Upper lobe of left lung (tissue), 6 donors: Measurements from ENCODE around the gene RCE1. TPM values are rescaled to one million over a fixed set of nuclear protein-coding genes. Genes with fewer than 3 reads are reported as not detected.

Experiments
- ATAC-seq, 2 donors: fragments of 200-7000 bp; cut with Tn5 transposase; one replicate each; pipeline ENCODE4 v1.9.1; 2022; ENCODE audit warnings: mild to moderate bottlenecking in 2 of 2, moderate library complexity in 2 of 2; ENCODE audit not compliant: low FRiP score in 2 of 2
- DNase-seq, 2 donors: peaks; one replicate each; pipeline ENCODE4 v3.0.0-alpha.2; 2019 to 2020
- H3K27ac ChIP-seq, 4 donors: fragments of 200-600 bp; sonication (generic); one replicate each; pipeline ENCODE4 v1.5.1; 2016 to 2019
- H3K27me3 ChIP-seq, 4 donors: fragments of 200-600 bp; sonication (generic); one replicate each; pipeline ENCODE4 v1.5.1; 2017 to 2019
- H3K36me3 ChIP-seq, 4 donors: fragments of 200-600 bp; sonication (generic); one replicate each; pipeline ENCODE4 v1.5.1; 2016 to 2019
- H3K4me1 ChIP-seq, 4 donors: fragments of 200-600 bp; sonication (generic); one replicate each; pipeline ENCODE4 v1.5.1; 2018 to 2019
- H3K4me3 ChIP-seq, 4 donors: fragments of 200-600 bp; sonication (generic); one replicate each; pipeline ENCODE4 v1.5.1; 2017 to 2019; ENCODE audit warnings: mild to moderate bottlenecking in 2 of 4, moderate library complexity in 1 of 4
- H3K9me3 ChIP-seq, 4 donors: fragments of 200-600 bp; sonication (generic); one replicate each; pipeline ENCODE4 v1.5.1; 2018 to 2019
- EP300 ChIP-seq, 4 donors: sonication (generic); formaldehyde crosslinking; IDR thresholded peaks; one replicate each; pipeline ENCODE4 v1.5.1; 2017; ENCODE audit warnings: antibody characterized with exemption in 4 of 4, control low read depth in 2 of 4
- POLR2A ChIP-seq, 4 donors: fragments of 450-650 bp; IDR thresholded peaks; one replicate each; pipeline ENCODE4 v1.5.1; 2016 to 2017; ENCODE audit warnings: antibody characterized with exemption in 4 of 4, mild to moderate bottlenecking in 2 of 4
- POLR2AphosphoS5 ChIP-seq, 2 donors: sonication (generic); formaldehyde crosslinking; IDR thresholded peaks; one replicate each; pipeline ENCODE4 v1.5.1; 2017; ENCODE audit warnings: antibody characterized with exemption in 2 of 2
- WGBS, 2 donors: methylation state at CpG; one replicate each; pipeline ENCODE4 v1.1.5; 2017 to 2018; 5-methylcytosine and 5-hydroxymethylcytosine counted together
- total RNA-seq, 6 donors: library from RNA; depleted of rRNA in 4 of 6; stranded (reverse); fragments of >200 nt in 4 of 6; gene quantifications; one replicate each; pipeline versions ENCODE4 v1.1.0 to v1.2.1, GENCODE V29; 2016 to 2021
- TF ChIP-seq, protein P1 (sequence below), 6 experiments: fragments of 450-650 bp in 4 of 6; fragments of 200-600 bp in 2 of 6; sonication (generic) in 2 of 6; IDR thresholded peaks; one replicate each; pipeline ENCODE4 v1.5.1; 2016 to 2019; ENCODE audit warnings: antibody characterized with exemption in 6 of 6
- donor health status: DM: no; HTN: no; CAD: no; lungs with moderate emphysema.
- donor health status: DM: no; HTN: yes; CAD: no; lungs with severe emphysema.

RCE1 gene
- total RNA-seq, 6 donors from 2014 or later = 7.2 to 28.6 (median 17.5) TPM

DNA sequence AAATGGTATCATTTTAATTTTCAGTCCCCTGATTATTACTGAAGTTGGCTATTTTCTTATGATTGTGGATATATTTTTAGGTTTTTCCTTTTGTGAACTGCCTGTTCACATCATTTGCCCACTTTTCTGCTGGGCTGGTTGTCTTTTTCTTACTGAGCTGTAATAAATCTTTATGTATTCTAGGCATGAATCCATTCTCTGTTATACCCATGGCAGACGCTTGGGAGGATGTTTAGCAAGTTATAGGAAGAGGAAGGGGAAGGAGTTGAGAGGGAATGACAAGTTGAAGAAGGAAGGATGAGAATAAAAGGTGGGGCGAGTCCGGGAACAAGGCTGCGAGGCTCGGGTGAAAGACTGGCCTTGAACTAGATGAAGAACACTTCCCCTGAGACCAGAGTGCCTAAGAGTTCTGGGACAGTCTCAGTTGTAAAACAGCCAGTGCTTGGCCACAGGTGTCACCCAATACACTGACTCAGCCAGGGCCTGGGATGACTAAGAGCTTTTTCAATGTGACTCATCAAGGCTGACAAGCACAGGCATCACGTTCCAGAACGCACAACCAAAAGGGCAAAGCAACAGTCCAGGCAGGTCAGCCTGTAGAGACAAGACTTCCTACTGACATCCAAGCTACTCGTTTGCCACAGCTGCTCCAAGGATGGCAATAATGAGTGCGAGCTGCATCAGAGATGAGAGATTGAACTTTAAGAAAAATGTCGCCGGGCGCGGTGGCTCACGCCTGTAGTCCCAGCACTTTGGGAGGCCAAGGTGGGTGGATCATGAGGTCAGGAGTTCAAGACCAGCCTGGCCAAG lies 48.8 kb downstream of the RCE1 start:
- 70 to 72% methylated on average over 14 of the region's 14 CpGs for WGBS, 2 donors
- TF ChIP-seq EP300 (IDR thresholded peaks at IDR 0.05) (no peak), POLR2AphosphoS5 (IDR thresholded peaks at IDR 0.05) (no peak), POLR2A (IDR thresholded peaks at IDR 0.05) (no peak)
- TF ChIP-seq, protein P1, sequence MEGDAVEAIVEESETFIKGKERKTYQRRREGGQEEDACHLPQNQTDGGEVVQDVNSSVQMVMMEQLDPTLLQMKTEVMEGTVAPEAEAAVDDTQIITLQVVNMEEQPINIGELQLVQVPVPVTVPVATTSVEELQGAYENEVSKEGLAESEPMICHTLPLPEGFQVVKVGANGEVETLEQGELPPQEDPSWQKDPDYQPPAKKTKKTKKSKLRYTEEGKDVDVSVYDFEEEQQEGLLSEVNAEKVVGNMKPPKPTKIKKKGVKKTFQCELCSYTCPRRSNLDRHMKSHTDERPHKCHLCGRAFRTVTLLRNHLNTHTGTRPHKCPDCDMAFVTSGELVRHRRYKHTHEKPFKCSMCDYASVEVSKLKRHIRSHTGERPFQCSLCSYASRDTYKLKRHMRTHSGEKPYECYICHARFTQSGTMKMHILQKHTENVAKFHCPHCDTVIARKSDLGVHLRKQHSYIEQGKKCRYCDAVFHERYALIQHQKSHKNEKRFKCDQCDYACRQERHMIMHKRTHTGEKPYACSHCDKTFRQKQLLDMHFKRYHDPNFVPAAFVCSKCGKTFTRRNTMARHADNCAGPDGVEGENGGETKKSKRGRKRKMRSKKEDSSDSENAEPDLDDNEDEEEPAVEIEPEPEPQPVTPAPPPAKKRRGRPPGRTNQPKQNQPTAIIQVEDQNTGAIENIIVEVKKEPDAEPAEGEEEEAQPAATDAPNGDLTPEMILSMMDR (IDR thresholded peaks at IDR 0.05) = no peak
- H3K36me3 ChIP-seq = no peaks in the 10 kb centered on the region
- no peak overlapping the region for H3K27ac ChIP-seq
- peak in 1 of 2 donors; percentile 32 for DNase-seq
- no peaks in the 10 kb centered on the region for H3K27me3 ChIP-seq
- no peak overlapping the region for H3K4me3 ChIP-seq
- peaks cover 0 to 4% (median 0%) of the 10 kb centered on the region in 4 donors for H3K4me1 ChIP-seq
- peak in 1 of 2 donors; percentile 48 for ATAC-seq
- no peaks in the 10 kb centered on the region for H3K9me3 ChIP-seq

DNA sequence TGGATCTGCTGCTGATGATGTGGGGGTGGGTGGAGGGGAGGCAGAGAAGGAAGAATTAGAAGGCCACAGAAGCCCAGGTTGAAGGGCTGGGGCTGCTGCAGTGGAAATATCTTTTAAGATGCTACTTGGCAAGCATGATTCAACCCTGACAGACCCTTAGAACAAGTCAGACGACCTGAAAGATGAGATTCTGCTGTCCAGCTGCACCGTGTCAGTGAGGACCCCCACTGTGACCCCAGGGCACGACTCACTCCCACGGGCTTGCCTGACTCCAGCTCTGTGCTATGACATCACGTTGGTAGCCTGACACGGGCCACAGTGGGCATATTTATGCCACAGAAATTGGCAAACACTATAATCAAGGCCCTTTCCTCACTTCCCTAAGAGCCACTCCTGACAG lies 49.7 kb downstream of the RCE1 start:
- Histone ChIP-seq H3K4me3 (no peak overlapping the region), H3K4me1 (peaks cover 0 to 4% (median 0%) of the 10 kb centered on the region in 4 donors), H3K36me3 (no peaks in the 10 kb centered on the region), H3K27me3 (no peaks in the 10 kb centered on the region), H3K27ac (no peak overlapping the region), H3K9me3 (no peaks in the 10 kb centered on the region)
- no peak for DNase-seq
- TF ChIP-seq EP300 (IDR thresholded peaks at IDR 0.05) (no peak), POLR2AphosphoS5 (IDR thresholded peaks at IDR 0.05) (no peak), POLR2A (IDR thresholded peaks at IDR 0.05) (no peak)
- TF ChIP-seq, protein P1 (IDR thresholded peaks at IDR 0.05) = no peak
- 43 to 75% methylated on average over 6 of the region's 6 CpGs for WGBS, 2 donors
- ATAC-seq = no peak

DNA sequence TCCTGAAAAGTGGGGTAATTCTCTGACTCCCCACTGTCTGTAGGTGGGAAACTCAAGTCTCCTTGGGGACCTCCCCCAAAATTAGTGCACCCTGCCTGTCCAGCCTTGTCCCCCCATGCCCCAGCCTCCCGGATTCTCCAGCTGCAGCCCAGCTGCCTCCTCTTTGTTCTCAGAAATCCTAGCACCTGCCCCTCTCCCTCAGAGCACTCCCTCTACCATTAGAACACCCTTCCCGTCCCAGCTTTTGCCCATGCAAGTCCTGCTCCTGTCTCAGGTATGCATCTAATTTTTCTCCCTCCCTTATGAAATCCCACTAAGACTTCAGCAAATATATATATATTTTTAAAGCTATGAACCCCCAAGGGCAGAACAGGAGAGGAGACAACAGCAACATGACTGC lies 50.9 kb downstream of the RCE1 start:
- ATAC-seq (no peak), DNase-seq (no peak)
- Histone ChIP-seq H3K4me3 (no peak overlapping the region), H3K9me3 (no peaks in the 10 kb centered on the region), H3K27me3 (no peaks in the 10 kb centered on the region), H3K4me1 (peaks cover 0 to 4% (median 0%) of the 10 kb centered on the region in 4 donors), H3K27ac (no peak overlapping the region), H3K36me3 (no peaks in the 10 kb centered on the region)
- 80 to 86% methylated on average over 2 of the region's 2 CpGs for WGBS, 2 donors
- TF ChIP-seq, protein P1 (IDR thresholded peaks at IDR 0.05) = no peak
- TF ChIP-seq EP300 (IDR thresholded peaks at IDR 0.05) = no peak

Other genes starting within 250 kb of the RCE1 start
- 100 to 1,000 TPM in 1 of 6 donors, 10 to 100 TPM in 5; 45.7 to 114 (median 73.1) TPM for gene RBM14, start 226.8 kb upstream of the RCE1 start, total RNA-seq
- gene RBM4, start 204.7 kb upstream of the RCE1 start, total RNA-seq = 100 to 1,000 TPM in 2 of 6 donors, 10 to 100 TPM in 4; 62.4 to 103 (median 90.2) TPM
- gene RBM4B, start 165.6 kb upstream of the RCE1 start, total RNA-seq = 10 to 100 TPM in 4 of 6 donors, 1 to 10 TPM in 2; 7.3 to 27.2 (median 13.9) TPM
- 10 to 100 TPM in 5 of 6 donors, 1 to 10 TPM in 1; 9.3 to 45.1 (median 21.1) TPM for gene SPTBN2, start 114.2 kb upstream of the RCE1 start, total RNA-seq
- gene LRFN4, start 13.6 kb downstream of the RCE1 start, total RNA-seq = 10 to 100 TPM; 11.4 to 29.0 (median 21.8) TPM
- gene PC, start 114.9 kb downstream of the RCE1 start, total RNA-seq = 10 to 100 TPM in 4 of 6 donors, 1 to 10 TPM in 2; 5.0 to 49.9 (median 20.9) TPM
- gene C11orf86, start 131.9 kb downstream of the RCE1 start, total RNA-seq = not detected
- under 1 TPM in 3 of 6 donors, not detected in 3; 0.14 to 0.24 (median 0.15) TPM for gene SYT12, start 179.7 kb downstream of the RCE1 start, total RNA-seq
- gene RHOD, start 213.4 kb downstream of the RCE1 start, total RNA-seq = 10 to 100 TPM; 14.5 to 37.7 (median 18.1) TPM